OCI-LY1 (cell line): ENCODE data around the gene FAM161B.

Source experiments
- H2AFZ ChIP-seq: fragments of 200-600 bp; sonication (generic), shearing (Covaris generic); 2 replicates; pipeline ENCODE4 v1.6.0; 2014; ENCODE audit warnings: antibody characterized with exemption, mild to moderate bottlenecking, low read length
- H3F3A ChIP-seq: fragments of 200-600 bp; sonication (generic), shearing (Covaris generic); 2 replicates; pipeline ENCODE4 v1.6.0; 2014; ENCODE audit warnings: mild to moderate bottlenecking, antibody characterized with exemption, low read length, moderate library complexity; ENCODE audit not compliant: insufficient read depth
- H3K27ac ChIP-seq: fragments of 200-600 bp; sonication (generic); 2 replicates; pipeline ENCODE4 v1.5.1; 2014; ENCODE audit warnings: low read length, mixed run types, mild to moderate bottlenecking, low read depth; ENCODE audit not compliant: poor library complexity, severe bottlenecking
- H3K27me3 ChIP-seq: fragments of 200-600 bp; sonication (generic); 2 replicates; pipeline ENCODE4 v1.6.0; 2014; ENCODE audit warnings: antibody characterized with exemption, mild to moderate bottlenecking, low read length, moderate library complexity; ENCODE audit not compliant: insufficient read depth
- H3K36me3 ChIP-seq: fragments of 200-600 bp; sonication (generic); 2 replicates; pipeline ENCODE4 v1.6.1; 2014; ENCODE audit warnings: mild to moderate bottlenecking, antibody characterized with exemption, low read length, moderate library complexity, mixed read lengths; ENCODE audit not compliant: insufficient read depth
- H3K4me1 ChIP-seq: fragments of 200-600 bp; sonication (generic); 2 replicates; pipeline ENCODE4 v1.5.1; 2014; ENCODE audit warnings: mild to moderate bottlenecking, low read length, moderate library complexity; ENCODE audit not compliant: insufficient read depth, severe bottlenecking
- H3K4me2 ChIP-seq: fragments of 200-600 bp; sonication (generic), shearing (Covaris generic); 2 replicates; pipeline ENCODE4 v1.6.1; 2014; ENCODE audit warnings: low read length
- H3K4me3 ChIP-seq: fragments of 200-600 bp; sonication (generic); 2 replicates; pipeline ENCODE4 v1.5.1; 2014; ENCODE audit warnings: low read length, low read depth, mild to moderate bottlenecking, mixed read lengths; ENCODE audit not compliant: poor library complexity, severe bottlenecking
- H3K79me2 ChIP-seq: fragments of 200-600 bp; shearing (Covaris generic); 2 replicates; pipeline ENCODE4 v1.6.1; 2016; ENCODE audit warnings: mixed run types, low read length, mixed read lengths; ENCODE audit not compliant: insufficient read depth
- H3K9ac ChIP-seq: fragments of 200-600 bp; sonication (generic), shearing (Covaris generic); 2 replicates; pipeline ENCODE4 v1.6.1; 2014; ENCODE audit warnings: mild to moderate bottlenecking, low read length, mixed read lengths
- H3K9me2 ChIP-seq: fragments of 200-600 bp; sonication (generic), shearing (Covaris generic); 2 replicates; pipeline ENCODE4 v1.6.1; 2014; ENCODE audit warnings: low read depth, mild to moderate bottlenecking, low read length, mixed read lengths
- H3K9me3 ChIP-seq: fragments of 200-600 bp; shearing (Covaris generic); 2 replicates; pipeline ENCODE4 v1.6.1; 2014; ENCODE audit warnings: low read length, mixed read lengths
- H4K20me1 ChIP-seq: fragments of 200-600 bp; sonication (generic), shearing (Covaris generic); 2 replicates; pipeline ENCODE4 v1.6.0; 2016; ENCODE audit warnings: mild to moderate bottlenecking, low read length; ENCODE audit not compliant: insufficient read depth
- CTCF ChIP-seq: fragments of 200-600 bp; sonication (generic), shearing (Covaris generic); IDR thresholded peaks from 2 replicates; pipeline ENCODE4 v1.5.1; 2017; ENCODE audit warnings: mild to moderate bottlenecking, antibody characterized with exemption, low read length, moderate library complexity, mixed read lengths
- EZH2 ChIP-seq: fragments of 200-600 bp; sonication (generic), shearing (Covaris generic); IDR thresholded peaks from 2 replicates; pipeline ENCODE4 v1.8.0; 2017; ENCODE audit warnings: borderline replicate concordance, mixed run types, mild to moderate bottlenecking, antibody characterized with exemption, low read length, moderate library complexity, mixed read lengths

Gene FAM161B

GRCh38 chr14:73888460-73888725 is 61.5 kb downstream of the FAM161B start:
- Histone ChIP-seq H3K9me3 (no peaks in the 10 kb centered on the region), H3F3A (peaks cover 3% of the 10 kb centered on the region; the same call in 1 of the 2 replicates), H3K4me3 (peak overlapping the region; percentile 97), H3K36me3 (peaks cover 17% of the 10 kb centered on the region), H3K4me1 (peaks cover 37% of the 10 kb centered on the region), H3K27me3 (no peaks in the 10 kb centered on the region), H3K4me2 (peak overlapping the region; percentile 87), H3K9ac (peak overlapping the region; percentile 97), H3K9me2 (no peaks in the 10 kb centered on the region), H3K27ac (peak overlapping the region; percentile 77), H3K79me2 (peaks cover 65% of the 10 kb centered on the region), H4K20me1 (no peaks in the 10 kb centered on the region), H2AFZ (no peak overlapping the region)
- TF ChIP-seq EZH2 (no peak), CTCF (no peak)

- H3K9me3 ChIP-seq = no peaks in the 10 kb centered on the region
- peaks cover 65% of the 10 kb centered on the region for H3K79me2 ChIP-seq
- TF ChIP-seq CTCF = no peak
- no peak for TF ChIP-seq EZH2
Observed at GRCh38 chr14:73887694-73888459, 62.0 kb downstream of the FAM161B start.

GRCh38 chr14:73887318-73887616 is 62.6 kb downstream of the FAM161B start:
- Histone ChIP-seq H3K9ac (peak overlapping the region; percentile 97), H3K4me3 (peak overlapping the region; percentile 97), H3K4me1 (peaks cover 37% of the 10 kb centered on the region), H2AFZ (no peak overlapping the region), H3K36me3 (peaks cover 8% of the 10 kb centered on the region; the same call in 1 of the 2 replicates), H3K9me3 (no peaks in the 10 kb centered on the region), H3K9me2 (no peaks in the 10 kb centered on the region), H3K4me2 (peak overlapping the region; percentile 87), H3K27ac (peak overlapping the region; percentile 77), H4K20me1 (no peaks in the 10 kb centered on the region), H3K79me2 (peaks cover 62% of the 10 kb centered on the region), H3F3A (peaks cover 3% of the 10 kb centered on the region; the same call in 1 of the 2 replicates), H3K27me3 (no peaks in the 10 kb centered on the region)
- TF ChIP-seq CTCF (no peak), EZH2 (no peak)

More at GRCh38 chr14:73887694-73888459, 62.0 kb downstream of the FAM161B start:
- peak overlapping the region; percentile 97 for H3K4me3 ChIP-seq
- H2AFZ ChIP-seq = no peak overlapping the region
- H3K4me1 ChIP-seq = peaks cover 37% of the 10 kb centered on the region
- peak overlapping the region; percentile 87 for H3K4me2 ChIP-seq
- H3K36me3 ChIP-seq = peaks cover 12% of the 10 kb centered on the region
- H4K20me1 ChIP-seq = no peaks in the 10 kb centered on the region
- H3K27ac ChIP-seq = peak overlapping the region; percentile 77
- H3K9me2 ChIP-seq = no peaks in the 10 kb centered on the region
- no peaks in the 10 kb centered on the region for H3K27me3 ChIP-seq
- peaks cover 3% of the 10 kb centered on the region; the same call in 1 of the 2 replicates for H3F3A ChIP-seq
- H3K9ac ChIP-seq = peak overlapping the region; percentile 97
